NOMO-1 treated with dmso at 0.1 percent for 144 hours (cell line): ENCODE results near the gene CRK.
"Not testable (repeated sequence)": the region's sequence is repeated elsewhere in the genome, so short reads cannot be mapped to it uniquely, and the experiment has no call there.

Experiments used
- DNase-seq: peaks from one replicate; lab custom pipeline; 2025; ENCODE audit not compliant: unreplicated experiment; lab: John Stamatoyannopoulos, UW

The CRK gene

DNA sequence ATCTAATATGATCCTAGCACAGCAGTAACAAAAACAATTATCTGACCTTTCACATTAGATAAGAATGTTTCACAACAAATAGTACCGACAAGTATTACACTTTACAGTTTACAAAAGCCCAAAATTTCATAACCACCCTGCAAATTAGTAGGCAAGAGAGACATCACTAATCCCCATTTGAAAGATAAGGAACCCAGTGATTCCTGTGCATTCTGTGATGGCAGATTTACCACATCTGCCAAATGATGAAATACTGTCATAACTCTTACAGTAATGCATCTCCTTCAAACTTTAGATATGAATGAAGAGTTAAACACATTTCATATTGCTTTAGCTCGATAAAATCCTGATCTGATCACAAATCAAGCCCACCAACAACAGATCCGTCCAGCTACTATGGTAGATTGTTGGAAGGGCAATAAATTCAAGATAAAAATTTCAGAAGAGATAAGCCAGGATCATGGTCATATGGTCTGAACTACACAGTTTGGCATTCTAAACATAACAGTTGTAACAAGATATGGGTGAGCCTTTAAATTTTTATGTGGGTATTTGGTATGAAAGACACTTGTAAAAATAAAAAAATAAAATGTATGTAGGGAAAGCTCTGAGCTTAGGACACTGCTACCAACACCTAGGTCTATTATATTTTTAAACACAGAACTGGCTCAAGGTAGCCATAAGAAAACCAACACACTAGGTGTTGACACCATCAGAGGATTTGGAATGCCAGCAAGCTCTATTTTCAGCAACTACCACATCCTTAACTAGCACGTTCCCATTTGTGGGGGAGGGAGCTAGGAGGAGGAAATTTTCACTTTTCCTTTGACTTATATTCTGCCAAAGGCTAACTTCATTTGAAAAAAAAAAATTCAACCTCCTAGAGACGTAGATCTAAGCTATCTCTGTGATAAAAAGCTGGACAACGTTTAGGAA is 65.3 kb downstream of the CRK start:
- peak; percentile 61 for DNase-seq

DNA sequence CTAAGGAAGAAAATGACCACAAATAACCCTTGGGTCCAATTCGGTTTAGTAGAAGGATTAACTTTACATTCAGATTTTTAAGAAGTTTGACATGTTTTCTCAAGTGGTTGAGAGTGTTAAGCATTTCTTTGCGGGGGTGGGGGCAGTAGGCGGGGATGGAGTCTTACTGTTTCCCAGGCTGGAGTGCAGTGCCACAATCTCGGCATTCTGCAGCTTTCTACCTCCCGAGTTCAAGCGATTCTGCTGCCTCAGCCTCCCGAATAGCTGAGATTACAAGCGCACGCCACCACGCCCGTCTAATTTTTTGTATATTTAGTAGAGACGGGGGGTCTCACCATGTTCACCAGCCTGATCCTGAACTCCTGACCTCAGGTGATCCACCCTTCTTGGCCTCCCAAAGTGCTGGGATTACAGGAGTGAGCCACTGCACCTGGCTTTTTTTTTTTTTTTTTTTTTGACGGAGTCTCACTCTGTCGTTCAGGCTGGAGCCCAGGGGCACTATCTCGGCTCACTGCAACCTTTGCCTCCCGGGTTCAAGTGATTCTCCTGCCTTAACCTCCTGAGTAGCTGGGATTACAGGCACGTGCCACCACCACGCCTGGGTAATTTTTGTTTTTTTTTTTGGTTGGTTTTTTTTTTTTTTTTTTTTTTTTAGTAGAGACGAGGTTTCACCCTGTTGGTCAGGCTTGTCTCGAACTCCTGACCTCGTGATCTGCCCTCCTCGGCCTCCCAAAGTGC is 68.4 kb downstream of the CRK start:
- DNase-seq, result not testable (repeated sequence)

DNA sequence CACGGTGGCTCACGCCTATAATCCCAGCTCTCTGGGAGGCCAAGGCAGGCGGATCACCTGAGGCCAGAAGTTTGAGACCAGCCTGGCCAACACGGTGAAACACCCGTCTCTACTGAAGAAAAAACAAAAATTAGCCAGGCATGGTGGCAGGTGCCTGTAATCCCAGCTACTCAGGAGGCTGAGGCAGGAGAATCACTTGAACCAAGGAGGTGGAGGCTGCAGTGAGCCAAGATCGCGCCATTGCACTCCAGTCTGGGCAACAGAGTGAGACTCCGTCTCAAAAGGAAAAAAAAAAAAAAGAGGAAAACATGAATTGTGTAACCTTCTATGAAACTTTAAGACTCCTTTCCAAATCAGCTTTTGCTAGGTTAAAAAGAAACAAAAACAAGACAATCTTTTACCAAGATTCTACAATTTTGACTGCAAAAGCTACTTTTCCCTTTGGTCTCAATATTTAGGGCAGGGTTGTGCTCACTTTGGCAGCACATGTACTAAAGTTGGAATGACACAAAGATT is 69.3 kb downstream of the CRK start:
- not testable (repeated sequence) for DNase-seq

DNA sequence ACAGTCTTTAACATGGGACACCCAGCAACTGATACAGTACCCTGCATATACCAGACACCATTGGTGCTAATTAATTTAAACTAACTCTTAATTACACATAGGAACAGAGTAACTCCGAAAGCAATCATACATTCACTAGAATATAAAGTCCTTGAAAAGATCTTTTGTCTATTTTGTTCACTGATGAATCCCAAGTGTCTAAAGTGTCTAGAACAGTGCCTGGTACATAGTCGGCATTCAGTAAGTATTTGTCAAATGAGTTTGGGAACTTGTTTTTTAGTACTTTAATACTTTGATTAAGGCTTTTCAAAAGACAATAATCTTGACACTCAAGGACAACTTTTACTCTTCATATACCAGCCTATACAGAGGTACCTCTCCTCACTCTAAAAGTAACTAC is 69.8 kb downstream of the CRK start:
- DNase-seq, result no peak

DNA sequence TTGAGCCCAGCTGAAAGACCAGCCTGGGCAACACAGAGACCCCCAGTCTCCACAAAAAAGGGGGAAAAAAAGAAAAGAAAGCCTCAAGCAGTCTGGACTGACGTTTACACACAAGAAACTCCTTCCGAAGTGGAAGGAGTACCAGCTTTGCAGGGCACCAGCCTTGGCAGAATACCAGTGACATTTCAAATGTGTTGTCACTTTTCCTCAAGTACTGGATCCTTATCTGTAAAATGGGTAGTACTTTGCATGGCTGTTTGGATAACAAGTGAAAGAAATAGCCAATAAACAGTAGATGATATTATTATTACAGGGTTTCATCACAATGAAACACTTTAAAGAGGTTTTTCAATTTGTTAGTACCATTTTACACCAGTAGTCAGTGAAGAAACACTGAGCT is 70.2 kb downstream of the CRK start:
- DNase-seq, result no peak

DNA sequence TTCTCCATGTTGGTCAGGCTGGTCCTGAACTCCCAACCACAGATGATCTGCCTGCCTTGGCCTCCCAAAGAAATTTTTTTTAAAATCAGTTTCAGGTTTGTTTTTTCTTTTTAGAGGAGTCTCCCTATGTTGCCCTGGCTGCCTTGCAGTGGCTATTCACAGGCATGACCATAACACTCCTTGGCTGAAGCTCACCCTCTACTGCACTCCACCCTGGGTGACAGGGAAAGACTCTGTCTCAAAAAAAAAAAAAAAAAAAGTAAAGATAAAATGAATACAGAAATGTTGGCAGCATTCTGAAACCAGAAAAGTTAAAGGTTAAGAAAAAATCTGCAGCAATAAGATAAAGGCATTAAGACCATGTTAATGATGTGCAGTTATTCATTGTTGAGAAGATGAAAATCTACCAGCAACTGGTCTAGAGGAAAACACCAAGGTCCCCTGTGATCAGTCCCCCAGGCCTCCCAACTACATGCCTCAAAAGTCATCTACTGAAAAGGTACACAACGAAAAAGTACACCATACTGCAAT is 71.1 kb downstream of the CRK start:
- no peak for DNase-seq

DNA sequence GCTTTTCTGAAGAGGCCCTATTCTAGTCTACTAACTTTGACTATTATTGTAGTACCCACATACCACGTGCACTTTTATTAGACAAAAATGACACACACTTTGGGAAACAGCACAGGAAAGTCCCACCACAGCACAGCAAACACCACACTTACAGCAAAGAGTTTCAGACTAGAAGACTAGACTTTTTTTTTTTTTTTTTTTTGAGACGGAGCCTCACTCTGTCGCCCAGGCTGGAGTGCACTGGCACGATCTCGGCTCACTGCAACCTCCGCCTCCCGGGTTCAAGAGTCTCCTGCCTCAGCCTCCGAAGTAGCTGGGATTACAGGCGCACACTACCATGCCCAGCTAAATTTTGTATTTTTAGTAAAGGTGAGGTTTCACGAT is 76.1 kb downstream of the CRK start:
- DNase-seq, result no peak

DNA sequence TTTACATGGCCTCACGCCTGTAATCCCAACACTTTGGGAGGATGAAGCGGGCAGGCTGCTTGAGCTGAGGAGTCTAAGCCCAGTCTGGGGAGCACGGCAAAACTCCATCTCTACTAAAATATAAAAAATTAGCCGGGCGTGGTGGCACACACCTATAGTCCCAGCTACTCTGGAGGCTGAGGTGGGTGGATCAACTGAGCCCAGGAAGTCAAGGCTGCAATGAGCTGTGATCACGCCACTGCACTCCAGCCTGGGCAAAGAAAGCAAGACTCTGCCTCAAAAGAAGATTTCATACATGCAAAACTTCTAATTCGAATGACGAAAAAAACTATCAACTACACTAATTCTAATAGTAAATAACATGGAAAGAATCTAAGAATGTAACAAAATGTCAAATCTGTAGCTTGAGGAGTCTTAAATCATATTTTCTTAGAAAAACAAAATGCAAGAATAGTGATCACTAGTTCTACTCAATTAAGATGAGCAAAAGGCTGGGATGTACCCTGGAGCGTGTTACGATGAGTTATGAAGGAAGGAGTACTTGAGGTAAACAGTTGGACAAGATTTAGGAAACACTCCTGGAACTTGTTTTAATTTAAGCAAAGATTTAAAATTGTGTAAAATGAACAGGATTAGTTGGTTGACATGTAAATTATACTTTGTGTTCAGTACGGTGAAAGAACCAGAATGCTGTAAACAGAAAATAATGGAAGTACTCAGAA is 76.7 kb downstream of the CRK start:
- no peak for DNase-seq

DNA sequence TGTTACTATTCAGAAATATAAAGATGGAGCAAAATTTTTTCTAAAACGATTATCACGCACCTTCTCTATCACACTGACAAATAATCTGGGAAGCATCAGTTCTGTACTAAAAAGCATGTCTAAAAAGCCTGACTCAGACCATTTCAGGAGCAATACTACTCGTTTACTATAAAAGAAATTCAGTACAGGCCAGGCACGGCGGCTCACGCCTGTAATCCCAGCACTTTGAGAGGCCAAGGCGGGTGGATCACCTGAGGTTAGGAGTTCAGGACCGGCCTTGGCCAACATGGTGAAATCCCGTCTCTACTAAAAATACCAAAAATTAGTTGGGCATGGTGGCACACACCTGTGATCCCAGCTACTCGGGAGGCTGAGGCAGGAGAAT is 77.6 kb downstream of the CRK start:
- not testable (repeated sequence) for DNase-seq

DNA sequence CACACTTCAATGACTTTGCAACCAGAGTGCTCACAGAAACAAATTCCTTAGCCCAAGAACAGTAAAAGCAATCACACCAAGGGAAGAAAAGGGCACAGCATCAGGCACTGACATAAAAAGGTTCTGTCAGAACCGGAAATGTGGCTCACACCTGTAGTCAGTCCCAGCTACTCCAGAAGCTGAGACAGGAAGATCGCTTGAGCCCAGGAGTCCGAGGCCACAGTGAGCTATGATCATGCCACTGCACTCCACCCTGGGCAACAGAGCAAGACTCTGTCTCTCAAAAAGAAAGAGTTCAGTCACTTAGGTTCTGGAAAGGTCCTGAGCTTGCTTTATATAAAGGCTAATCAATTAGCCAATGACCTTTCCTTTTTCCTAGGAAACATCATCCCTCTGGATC is 78.7 kb downstream of the CRK start:
- no peak for DNase-seq

DNA sequence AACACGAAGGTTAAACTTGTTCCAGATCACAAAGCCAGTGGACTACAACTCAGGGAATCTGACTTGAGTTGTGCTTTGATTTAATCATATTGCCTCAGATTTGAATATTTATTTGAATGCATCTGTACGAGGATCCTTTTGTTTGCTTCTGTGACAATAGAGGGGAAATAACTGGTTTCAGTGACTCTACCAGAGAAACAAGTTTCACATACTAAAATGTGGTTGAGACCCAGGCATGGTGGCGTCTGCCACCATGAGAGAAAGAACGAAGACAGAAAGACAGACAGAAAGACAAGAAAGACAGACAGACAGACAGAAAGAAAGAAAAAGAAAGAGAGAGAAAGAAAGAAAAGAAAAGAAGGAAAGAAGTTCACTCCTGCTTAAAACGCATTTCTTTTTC is 80.0 kb downstream of the CRK start:
- no peak for DNase-seq

DNA sequence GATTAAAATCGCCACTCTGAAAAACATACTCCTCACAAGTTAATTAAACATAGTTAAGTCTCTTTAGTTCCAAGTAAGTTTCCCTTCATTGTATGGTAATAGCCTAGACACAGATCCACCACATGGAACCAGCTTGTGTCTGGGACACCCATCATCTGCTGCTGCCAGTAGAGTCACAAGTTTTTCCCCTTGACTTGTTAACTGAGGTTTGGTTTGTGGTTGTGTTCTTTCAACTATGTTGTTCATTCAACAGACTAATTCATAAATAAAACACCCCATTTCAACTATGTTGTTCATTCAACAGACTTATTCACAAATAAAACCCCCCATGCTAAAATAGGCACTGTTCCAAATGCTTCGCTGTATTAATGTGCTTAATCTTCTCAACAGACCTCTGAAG is 80.4 kb downstream of the CRK start:
- DNase-seq, result no peak

DNA sequence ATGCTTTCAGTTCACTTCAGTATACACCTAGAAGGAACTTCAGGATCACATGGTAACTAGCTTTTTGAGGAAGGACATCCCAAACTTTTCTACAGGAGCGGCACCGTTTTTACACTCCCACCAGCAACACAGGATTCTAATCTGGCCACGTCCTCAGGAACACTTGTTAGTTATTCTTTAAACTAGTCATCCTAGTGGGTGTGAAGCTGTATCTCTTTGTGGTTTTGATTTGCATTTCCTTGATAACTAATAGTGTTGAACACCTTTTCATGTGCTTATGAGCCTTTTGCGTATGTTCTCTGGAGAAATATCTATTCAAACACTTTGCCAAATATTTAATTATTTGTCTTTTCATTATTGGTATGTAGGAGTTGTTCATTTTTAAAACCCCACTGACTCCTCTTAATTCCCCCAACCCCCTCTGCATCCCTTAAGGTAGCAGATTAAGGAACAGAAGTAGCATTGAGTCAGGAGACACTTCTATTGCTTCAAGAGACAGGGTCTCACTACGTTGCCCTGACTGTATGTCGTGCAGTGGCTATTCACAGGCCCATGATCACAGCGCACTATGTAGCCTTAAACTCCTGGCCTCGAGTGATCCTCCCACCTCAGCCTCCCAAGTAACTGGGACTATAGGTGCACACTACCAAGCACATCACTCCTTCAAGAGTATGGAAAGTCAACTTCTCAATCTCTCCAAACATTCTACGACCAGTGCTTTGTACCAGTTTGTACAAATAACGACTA is 81.4 kb downstream of the CRK start:
- no peak for DNase-seq

DNA sequence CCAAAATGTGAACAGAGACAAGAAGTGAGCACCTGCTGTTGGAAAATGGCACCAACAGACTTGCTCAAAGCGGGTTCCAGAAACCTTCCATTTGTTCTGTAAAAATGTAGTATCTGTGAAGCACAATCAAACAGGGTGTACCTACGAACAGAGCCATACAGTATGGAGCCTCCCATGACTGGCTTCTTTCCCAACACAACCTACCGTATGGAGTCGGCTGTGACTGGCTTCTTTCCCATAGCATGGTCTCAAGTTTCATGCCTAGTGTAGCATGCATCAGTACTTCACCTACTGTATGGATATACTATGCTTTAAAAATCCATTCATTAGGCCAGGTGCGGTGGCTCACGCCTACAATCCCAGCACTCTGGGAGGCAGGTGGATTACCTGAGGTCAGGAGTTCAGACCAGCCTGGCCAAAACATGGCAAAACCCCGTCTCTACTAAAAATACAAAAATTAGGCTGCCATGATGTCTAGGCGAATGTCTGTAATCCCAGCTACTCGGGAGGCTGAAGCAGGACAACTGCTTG is 82.3 kb downstream of the CRK start:
- DNase-seq, result no peak

DNA sequence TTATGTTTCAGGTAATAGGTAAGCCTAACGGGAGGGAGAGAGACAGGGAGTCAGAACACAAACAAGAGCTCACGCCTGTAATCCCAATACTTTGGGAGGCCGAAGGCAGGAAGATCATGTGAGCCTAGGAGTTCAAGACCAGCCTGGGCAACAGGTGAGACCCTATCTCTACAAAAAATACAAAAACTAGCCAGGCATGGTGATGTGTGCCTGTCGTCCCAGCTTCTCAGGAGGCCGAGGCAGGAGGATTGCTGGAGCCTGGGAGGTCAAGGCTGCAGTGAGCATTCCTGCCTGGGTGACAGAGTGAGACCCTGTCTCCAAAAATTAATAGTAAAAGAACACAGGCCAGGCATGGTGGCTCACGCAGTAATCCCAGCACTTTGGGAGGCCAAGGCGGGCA is 83.4 kb downstream of the CRK start:
- no peak for DNase-seq

DNA sequence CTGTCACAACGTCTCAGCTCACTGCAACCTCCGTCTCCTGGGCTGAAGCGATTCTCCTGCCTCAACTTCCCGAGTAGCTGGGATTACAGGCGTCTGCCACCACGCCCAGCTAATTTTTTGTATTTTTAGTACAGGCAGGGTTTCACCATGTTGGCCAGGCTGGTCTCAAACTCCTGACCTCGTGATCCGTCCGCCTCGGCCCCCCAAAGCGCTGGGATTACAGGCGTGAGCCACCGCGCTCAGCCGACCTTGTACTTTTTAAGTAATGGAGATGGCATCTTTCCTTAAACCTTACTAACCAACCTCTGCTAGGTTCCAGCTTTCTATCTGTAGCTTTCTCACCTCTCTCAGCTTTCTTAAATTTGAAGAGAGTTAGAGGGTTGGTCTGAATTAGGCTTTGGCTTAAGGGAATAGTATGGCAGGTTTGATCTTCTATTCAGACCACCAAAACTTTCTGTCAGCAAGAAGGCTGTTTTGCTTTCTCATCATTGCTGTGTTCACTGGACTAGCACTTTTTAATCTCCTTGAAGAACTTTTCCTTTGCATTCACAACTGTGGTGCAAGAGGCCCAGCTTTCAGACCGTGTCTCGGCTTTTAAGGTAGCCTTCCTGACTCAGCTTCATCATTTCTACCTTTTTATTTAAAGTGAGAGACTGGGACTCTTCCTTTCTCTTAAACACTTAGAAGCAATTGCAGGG is 84.0 kb downstream of the CRK start:
- DNase-seq, result no peak
